CD4-positive, alpha-beta T cell treated with Interleukin-15 for 1 hour (primary cell): ENCODE data around the gene WDR55.
"Not testable (repeated sequence)": the region's sequence is repeated elsewhere in the genome, so short reads cannot be mapped to it uniquely, and the experiment has no call there.

Experiments used
- DNase-seq: peaks from one replicate; pipeline ENCODE4 v3.0.0-alpha.2; 2020

Gene WDR55

GRCh38 chr5:140713562-140714094 lies 48.9 kb downstream of the WDR55 start:
- no peak for DNase-seq

- DNase-seq = not testable (repeated sequence)
Observed at GRCh38 chr5:140716238-140716637, 51.5 kb downstream of the WDR55 start.

GRCh38 chr5:140718266-140718592 lies 53.5 kb downstream of the WDR55 start:
- no peak for DNase-seq

GRCh38 chr5:140720738-140721137 lies 56.0 kb downstream of the WDR55 start:
- DNase-seq = not testable (repeated sequence)

GRCh38 chr5:140721395-140721794 lies 56.7 kb downstream of the WDR55 start:
- not testable (repeated sequence) for DNase-seq
